Measurements from ENCODE around the gene YWHAG. TPM values are rescaled to one million over a fixed set of nuclear protein-coding genes. Genes with fewer than 3 reads are reported as not detected.

YWHAG gene
- total and polyA plus RNA-seq, 2 of the 13 experiments (the other 11 are each of a cell fraction or from before 2014, with no cell fraction given): 36.9 to 67.5 TPM

DNA sequence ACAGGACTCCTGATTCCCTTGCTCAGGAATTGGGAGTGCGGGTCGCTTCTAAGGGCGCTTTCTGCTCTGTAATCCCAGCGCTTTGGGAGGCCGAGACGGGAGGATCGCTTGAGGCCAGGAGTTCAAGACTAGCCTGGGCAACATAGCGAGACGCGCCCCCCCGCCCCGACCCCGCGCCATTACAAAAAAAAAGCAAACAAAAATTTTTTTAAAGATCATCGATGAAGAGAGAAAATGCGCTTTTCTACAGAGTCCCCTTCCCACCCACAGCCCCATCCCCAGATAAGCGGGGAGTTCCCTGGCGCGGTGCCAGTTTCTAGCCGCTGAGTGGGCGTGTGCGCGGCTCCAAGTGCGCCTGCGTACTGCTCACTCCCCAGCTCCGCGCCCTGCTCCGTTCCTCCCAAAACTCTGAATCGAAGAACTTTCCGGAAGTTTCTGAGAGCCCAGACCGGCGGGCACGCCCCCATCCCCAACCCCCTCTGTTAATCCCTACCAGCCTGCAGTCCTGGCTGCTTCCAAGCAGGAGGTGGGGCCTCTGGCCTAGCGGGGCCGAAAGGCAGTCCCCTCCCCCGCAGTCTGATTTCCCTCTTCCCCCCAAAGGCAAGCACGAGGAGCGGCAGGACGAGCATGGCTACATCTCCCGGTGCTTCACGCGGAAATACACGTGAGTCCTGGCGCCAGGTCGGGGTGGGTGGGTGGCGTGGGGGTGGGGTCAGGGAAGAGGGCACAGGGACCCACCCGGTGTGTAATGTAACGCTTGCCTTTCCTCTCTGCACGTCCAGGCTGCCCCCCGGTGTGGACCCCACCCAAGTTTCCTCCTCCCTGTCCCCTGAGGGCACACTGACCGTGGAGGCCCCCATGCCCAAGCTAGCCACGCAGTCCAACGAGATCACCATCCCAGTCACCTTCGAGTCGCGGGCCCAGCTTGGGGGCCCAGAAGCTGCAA lies 55.3 kb downstream of the YWHAG start (continued):
- TF ChIP-seq KDM2A (CRISPR knock-in tag; IDR thresholded peaks at IDR 0.05; ENCODE audit: borderline replicate concordance, low read depth) (0 out of 2 replicates have a peak, but pooled peaks have one; percentile 25), ZNF879 (CRISPR knock-in tag; IDR thresholded peaks at IDR 0.05) (no peak; the same call in 1 of the 2 replicates), TAF1 (CRISPR knock-in tag; IDR thresholded peaks at IDR 0.05) (peak; percentile 38; the same call in 1 of the 2 replicates), ZNF124 (CRISPR knock-in tag; IDR thresholded peaks at IDR 0.05) (no peak), SKIL (CRISPR knock-in tag; IDR thresholded peaks at IDR 0.05; ENCODE audit: borderline replicate concordance) (no peak), KDM5A (IDR thresholded peaks at IDR 0.05; ENCODE audit: borderline replicate concordance, low read length) (no peak), ZNF841 (CRISPR knock-in tag; IDR thresholded peaks at IDR 0.05; ENCODE audit: borderline replicate concordance) (no peak), ZNF12 (CRISPR knock-in tag; IDR thresholded peaks at IDR 0.05) (peak; percentile 5; the same call in 1 of the 2 replicates), ZNF512B (CRISPR knock-in tag; IDR thresholded peaks at IDR 0.05; ENCODE audit: borderline replicate concordance) (no peak), CREB1 (IDR thresholded peaks at IDR 0.05) (no peak), CREB1 (CRISPR knock-in tag; IDR thresholded peaks at IDR 0.05) (no peak), ZNF776 (CRISPR knock-in tag; IDR thresholded peaks at IDR 0.05) (0 out of 2 replicates have a peak, but pooled peaks have one; percentile 9), U2AF1 (optimal IDR thresholded peaks at IDR 0.05; ENCODE audit: low read depth, low read length) (no peak), STAT5B (CRISPR knock-in tag; IDR thresholded peaks at IDR 0.05) (no peak), NONO (IDR thresholded peaks at IDR 0.05) (no peak), NONO (CRISPR knock-in tag; conservative IDR thresholded peaks at IDR 0.05) (peak; percentile 27; the same call in 1 of the 2 replicates), ZNF101 (CRISPR knock-in tag; IDR thresholded peaks at IDR 0.05; ENCODE audit: borderline replicate concordance, low read depth) (no peak), MAFF (IDR thresholded peaks at IDR 0.05; ENCODE audit: low read depth, low read length) (no peak), ZNF350 (CRISPR knock-in tag; IDR thresholded peaks at IDR 0.05; ENCODE audit: borderline replicate concordance, low read depth) (no peak), ZBTB14 (CRISPR knock-in tag; IDR thresholded peaks at IDR 0.05) (peak; percentile 36; the same call in 1 of the 2 replicates), ZNF446 (CRISPR knock-in tag; IDR thresholded peaks at IDR 0.05) (no peak), ETS1 (CRISPR knock-in tag; IDR thresholded peaks at IDR 0.05) (no peak), ZNF780A (CRISPR knock-in tag; IDR thresholded peaks at IDR 0.05) (no peak)
